ENCODE results near the gene SERGEF.

SERGEF gene

DNA sequence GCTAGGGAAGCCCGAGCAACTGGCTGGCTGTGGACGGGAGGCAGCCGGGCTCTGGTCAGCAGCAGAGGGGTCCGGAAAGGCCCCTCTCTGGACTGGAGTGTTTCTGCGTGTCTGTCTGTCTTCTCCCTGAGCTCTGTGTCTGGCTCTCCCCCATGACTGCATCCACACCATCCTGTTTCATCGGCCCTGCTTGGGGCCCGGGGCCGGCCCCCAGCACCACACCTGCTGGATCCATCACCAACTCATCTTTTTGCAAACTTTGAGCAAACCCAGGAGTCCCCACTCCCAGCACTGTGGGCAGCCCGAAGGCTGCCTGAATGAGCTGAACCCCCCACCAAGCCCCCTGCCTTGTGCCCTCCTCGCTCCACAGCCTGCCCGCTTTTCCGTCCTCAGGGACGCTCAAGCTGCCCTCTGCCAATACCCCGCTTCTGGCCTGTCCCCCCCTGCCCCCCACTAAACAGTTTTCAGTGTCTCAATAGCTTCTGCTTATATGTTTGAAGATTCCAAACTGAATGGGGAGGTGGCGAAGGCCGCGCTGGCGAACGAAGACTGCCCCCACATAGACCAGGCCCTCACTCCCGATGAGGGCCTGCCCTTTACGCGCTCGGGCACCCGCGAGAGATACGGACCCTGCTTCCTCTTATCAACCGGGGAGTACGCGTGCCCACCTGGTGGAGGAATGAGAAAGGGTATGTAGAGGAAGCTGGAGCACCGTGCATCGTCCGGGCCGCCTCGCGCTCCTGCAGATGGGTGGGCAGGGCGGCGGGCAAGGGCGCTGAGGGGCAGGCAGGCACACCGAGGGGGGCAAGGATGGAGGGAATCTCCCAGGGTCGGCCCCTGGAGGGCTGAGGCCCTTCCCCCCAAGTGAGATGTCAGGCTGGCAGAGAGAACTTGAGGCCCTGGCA, 233.6 kb downstream of the SERGEF start:
- DNase-seq (ENCODE audit: low read depth in 1 of 2, low spot score in 1 of 2) = no peak
- TF ChIP-seq, protein P1, sequence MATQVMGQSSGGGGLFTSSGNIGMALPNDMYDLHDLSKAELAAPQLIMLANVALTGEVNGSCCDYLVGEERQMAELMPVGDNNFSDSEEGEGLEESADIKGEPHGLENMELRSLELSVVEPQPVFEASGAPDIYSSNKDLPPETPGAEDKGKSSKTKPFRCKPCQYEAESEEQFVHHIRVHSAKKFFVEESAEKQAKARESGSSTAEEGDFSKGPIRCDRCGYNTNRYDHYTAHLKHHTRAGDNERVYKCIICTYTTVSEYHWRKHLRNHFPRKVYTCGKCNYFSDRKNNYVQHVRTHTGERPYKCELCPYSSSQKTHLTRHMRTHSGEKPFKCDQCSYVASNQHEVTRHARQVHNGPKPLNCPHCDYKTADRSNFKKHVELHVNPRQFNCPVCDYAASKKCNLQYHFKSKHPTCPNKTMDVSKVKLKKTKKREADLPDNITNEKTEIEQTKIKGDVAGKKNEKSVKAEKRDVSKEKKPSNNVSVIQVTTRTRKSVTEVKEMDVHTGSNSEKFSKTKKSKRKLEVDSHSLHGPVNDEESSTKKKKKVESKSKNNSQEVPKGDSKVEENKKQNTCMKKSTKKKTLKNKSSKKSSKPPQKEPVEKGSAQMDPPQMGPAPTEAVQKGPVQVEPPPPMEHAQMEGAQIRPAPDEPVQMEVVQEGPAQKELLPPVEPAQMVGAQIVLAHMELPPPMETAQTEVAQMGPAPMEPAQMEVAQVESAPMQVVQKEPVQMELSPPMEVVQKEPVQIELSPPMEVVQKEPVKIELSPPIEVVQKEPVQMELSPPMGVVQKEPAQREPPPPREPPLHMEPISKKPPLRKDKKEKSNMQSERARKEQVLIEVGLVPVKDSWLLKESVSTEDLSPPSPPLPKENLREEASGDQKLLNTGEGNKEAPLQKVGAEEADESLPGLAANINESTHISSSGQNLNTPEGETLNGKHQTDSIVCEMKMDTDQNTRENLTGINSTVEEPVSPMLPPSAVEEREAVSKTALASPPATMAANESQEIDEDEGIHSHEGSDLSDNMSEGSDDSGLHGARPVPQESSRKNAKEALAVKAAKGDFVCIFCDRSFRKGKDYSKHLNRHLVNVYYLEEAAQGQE (IDR thresholded peaks at IDR 0.05; ENCODE audit: insufficient replicate concordance, low read depth) = no peak
- TF ChIP-seq GABPA (IDR thresholded peaks at IDR 0.05; ENCODE audit: low read depth) (no peak), SPI1 (IDR thresholded peaks at IDR 0.05; ENCODE audit: borderline replicate concordance, low read depth) (no peak), POLR2AphosphoS5 (IDR thresholded peaks at IDR 0.05; ENCODE audit: low read depth) (no peak)
- TF ChIP-seq, protein P2, sequence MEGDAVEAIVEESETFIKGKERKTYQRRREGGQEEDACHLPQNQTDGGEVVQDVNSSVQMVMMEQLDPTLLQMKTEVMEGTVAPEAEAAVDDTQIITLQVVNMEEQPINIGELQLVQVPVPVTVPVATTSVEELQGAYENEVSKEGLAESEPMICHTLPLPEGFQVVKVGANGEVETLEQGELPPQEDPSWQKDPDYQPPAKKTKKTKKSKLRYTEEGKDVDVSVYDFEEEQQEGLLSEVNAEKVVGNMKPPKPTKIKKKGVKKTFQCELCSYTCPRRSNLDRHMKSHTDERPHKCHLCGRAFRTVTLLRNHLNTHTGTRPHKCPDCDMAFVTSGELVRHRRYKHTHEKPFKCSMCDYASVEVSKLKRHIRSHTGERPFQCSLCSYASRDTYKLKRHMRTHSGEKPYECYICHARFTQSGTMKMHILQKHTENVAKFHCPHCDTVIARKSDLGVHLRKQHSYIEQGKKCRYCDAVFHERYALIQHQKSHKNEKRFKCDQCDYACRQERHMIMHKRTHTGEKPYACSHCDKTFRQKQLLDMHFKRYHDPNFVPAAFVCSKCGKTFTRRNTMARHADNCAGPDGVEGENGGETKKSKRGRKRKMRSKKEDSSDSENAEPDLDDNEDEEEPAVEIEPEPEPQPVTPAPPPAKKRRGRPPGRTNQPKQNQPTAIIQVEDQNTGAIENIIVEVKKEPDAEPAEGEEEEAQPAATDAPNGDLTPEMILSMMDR (IDR thresholded peaks at IDR 0.05; ENCODE audit: insufficient read depth, low read length) = no peak
- no peaks in the 10 kb centered on the region for H3K27me3 ChIP-seq (ENCODE audit: insufficient read depth, poor library complexity, severe bottlenecking)
- no peak overlapping the region for H3K4me3 ChIP-seq (replicated peaks; ENCODE audit: insufficient read depth, low read length)
- H3K27ac ChIP-seq (replicated peaks) = no peak overlapping the region

DNA sequence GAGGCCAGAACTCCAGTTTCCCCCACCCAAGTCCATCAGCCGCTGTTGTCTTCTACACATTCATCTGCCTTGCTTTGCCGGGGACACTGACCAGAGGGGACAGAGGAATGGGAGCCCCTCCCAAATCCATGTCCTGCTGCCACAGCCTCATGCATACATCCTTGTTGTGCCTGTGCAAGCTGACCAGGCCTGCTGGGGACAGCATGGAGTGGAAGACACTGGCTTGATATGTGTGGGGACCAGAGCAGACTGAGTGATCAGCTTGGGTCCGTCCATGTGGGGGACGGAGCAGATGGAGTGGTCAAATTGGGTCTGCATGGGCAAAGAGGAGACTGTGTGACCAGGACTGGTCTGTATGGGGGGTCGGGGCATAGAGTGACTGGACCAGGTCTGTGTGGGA, 234.5 kb downstream of the SERGEF start:
- TF ChIP-seq GABPA (IDR thresholded peaks at IDR 0.05; ENCODE audit: low read depth) = no peak
- no peak for TF ChIP-seq SPI1 (IDR thresholded peaks at IDR 0.05; ENCODE audit: borderline replicate concordance, low read depth)
- no peak for TF ChIP-seq POLR2AphosphoS5 (IDR thresholded peaks at IDR 0.05; ENCODE audit: low read depth)
- TF ChIP-seq, protein P1 (IDR thresholded peaks at IDR 0.05; ENCODE audit: insufficient replicate concordance, low read depth) = no peak
- TF ChIP-seq, protein P2 (IDR thresholded peaks at IDR 0.05; ENCODE audit: insufficient read depth, low read length) = no peak

DNA sequence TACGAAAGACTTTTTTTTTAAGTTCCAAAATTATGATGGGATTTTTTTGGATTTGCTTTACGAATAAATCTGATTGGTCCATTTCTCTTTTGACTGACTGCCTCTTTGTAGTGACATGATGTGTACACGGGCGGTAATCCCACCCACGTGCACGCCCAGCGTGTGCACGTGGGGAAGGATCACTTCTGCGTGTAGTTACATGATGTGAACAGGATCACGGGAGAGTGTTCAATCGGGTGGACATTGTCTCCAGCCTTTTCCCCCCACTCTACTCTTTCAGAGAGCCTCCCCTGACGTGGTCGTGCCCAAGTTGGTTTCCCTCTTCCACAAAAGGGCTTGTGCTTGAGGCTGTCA, 235.1 kb downstream of the SERGEF start:
- TF ChIP-seq GABPA (IDR thresholded peaks at IDR 0.05; ENCODE audit: low read depth) (no peak), POLR2AphosphoS5 (IDR thresholded peaks at IDR 0.05; ENCODE audit: low read depth) (no peak), SPI1 (IDR thresholded peaks at IDR 0.05; ENCODE audit: borderline replicate concordance, low read depth) (no peak)
- TF ChIP-seq, protein P2 (IDR thresholded peaks at IDR 0.05; ENCODE audit: insufficient read depth, low read length) = no peak
- TF ChIP-seq, protein P1 (IDR thresholded peaks at IDR 0.05; ENCODE audit: insufficient replicate concordance, low read depth) = no peak
- H3K4me3 ChIP-seq (replicated peaks; ENCODE audit: insufficient read depth, low read length) = no peak overlapping the region
- H3K27ac ChIP-seq (replicated peaks) = no peak overlapping the region
- H3K27me3 ChIP-seq (ENCODE audit: insufficient read depth, poor library complexity, severe bottlenecking) = no peaks in the 10 kb centered on the region
- DNase-seq (ENCODE audit: low read depth in 1 of 2, low spot score in 1 of 2) = no peak

More for the DNA sequence above, 234.5 kb downstream of the SERGEF start:
- H3K4me3 ChIP-seq (replicated peaks; ENCODE audit: insufficient read depth, low read length) = no peak overlapping the region
- no peaks in the 10 kb centered on the region for H3K27me3 ChIP-seq (ENCODE audit: insufficient read depth, poor library complexity, severe bottlenecking)
- DNase-seq (ENCODE audit: low read depth in 1 of 2, low spot score in 1 of 2) = no peak
- no peak overlapping the region for H3K27ac ChIP-seq (replicated peaks)

All from HL-60 (cell line).